Parathyroid adenoma (tissue), 2 donors: ENCODE results near the gene EVPL.

Experiments
- H2AFZ ChIP-seq: fragments of 300-600 bp; sonication (generic); one replicate; pipeline ENCODE4 v1.7.0; 2017; ENCODE audit warnings: antibody characterized with exemption, mild to moderate bottlenecking
- H3K27ac ChIP-seq: fragments of 300-600 bp; sonication (generic); one replicate; pipeline ENCODE4 v1.7.0; 2017
- H3K27me3 ChIP-seq: fragments of 300-600 bp; sonication (generic); one replicate; pipeline ENCODE4 v1.7.0; 2017; ENCODE audit warnings: low read length; ENCODE audit not compliant: control insufficient read depth, insufficient read depth
- H3K36me3 ChIP-seq: fragments of 300-600 bp; sonication (generic); one replicate; pipeline ENCODE4 v1.7.0; 2017; ENCODE audit warnings: low read length; ENCODE audit not compliant: control insufficient read depth, insufficient read depth
- H3K4me1 ChIP-seq: fragments of 300-600 bp; sonication (generic); one replicate; pipeline ENCODE4 v1.7.0; 2017; ENCODE audit warnings: control low read depth
- H3K4me2 ChIP-seq: fragments of 300-600 bp; sonication (generic); one replicate; pipeline ENCODE4 v1.7.0; 2017; ENCODE audit warnings: low read length
- H3K4me3 ChIP-seq: fragments of 300-600 bp; sonication (generic); one replicate; pipeline ENCODE4 v1.7.0; 2017; ENCODE audit warnings: low read depth, low read length
- H3K79me2 ChIP-seq: fragments of 300-600 bp; sonication (generic); one replicate; pipeline ENCODE4 v1.7.0; 2017; ENCODE audit warnings: control low read depth
- H3K9ac ChIP-seq: fragments of 300-600 bp; sonication (generic); one replicate; pipeline ENCODE4 v1.7.0; 2017; ENCODE audit warnings: mild to moderate bottlenecking
- H3K9me3 ChIP-seq: fragments of 300-600 bp; sonication (generic); one replicate; pipeline ENCODE4 v1.7.0; 2017; ENCODE audit warnings: low read length; ENCODE audit not compliant: control insufficient read depth
- TF ChIP-seq, protein P1 (sequence below): fragments of 300-600 bp; sonication (generic); IDR thresholded peaks from one replicate; pipeline ENCODE4 v1.7.0; 2017; ENCODE audit warnings: antibody characterized with exemption, mild to moderate bottlenecking
- donor health status: primary hyperparathyroidism.

EVPL gene

DNA sequence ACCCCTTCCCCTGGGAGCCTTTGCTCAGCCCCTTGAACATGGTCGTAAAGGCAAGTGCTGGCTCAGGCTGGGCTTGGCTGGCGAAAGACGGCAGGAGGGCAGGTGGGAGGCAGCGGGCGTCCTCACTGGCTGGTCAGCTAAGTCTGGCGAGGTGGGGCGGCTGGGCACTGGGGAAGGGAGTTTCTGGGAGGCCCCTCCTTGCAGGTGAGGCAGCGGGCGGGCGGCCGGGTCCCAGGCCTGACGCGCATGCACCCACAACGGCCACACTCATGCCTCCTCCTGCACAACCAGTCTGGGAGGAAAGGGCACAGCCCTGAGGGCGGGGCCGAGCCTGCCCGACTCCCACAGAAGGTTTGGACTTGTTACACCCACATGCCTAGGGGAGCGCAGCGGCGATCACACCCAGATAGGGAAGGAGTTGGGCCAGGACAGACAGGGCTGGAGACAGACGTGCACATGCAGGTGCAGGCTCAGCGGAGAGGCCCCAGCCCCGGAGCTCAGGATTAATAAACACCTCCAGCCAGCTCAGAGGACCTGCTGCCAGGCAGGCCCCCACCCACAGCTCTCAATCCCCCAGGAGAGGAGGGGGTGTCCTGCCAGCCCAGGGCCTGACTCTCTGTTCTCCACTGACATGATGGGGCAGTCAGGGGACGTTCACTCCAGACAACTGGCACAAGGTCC, at the start of gene EVPL:
TSS of gene EVPL (minus strand) at position 148 of the 681 bp plus-strand sequence. CDS start at position 40, 108 bp downstream.
- H3K27ac ChIP-seq = peak within 1 kb of the TSS; percentile 74
- peaks cover 14% of the 10 kb centered on the region for H3K4me1 ChIP-seq
- no peaks in the 10 kb centered on the region for H3K79me2 ChIP-seq
- H3K9me3 ChIP-seq = no peaks in the 10 kb centered on the region
- no peaks in the 10 kb centered on the region for H3K36me3 ChIP-seq
- H3K9ac ChIP-seq = peak within 1 kb of the TSS; percentile 54
- H3K4me3 ChIP-seq = peak within 1 kb of the TSS; percentile 47
- H3K27me3 ChIP-seq = no peaks in the 10 kb centered on the region
- peak within 1 kb of the TSS; percentile 84 for H3K4me2 ChIP-seq
- peak within 1 kb of the TSS; percentile 69 for H2AFZ ChIP-seq
- TF ChIP-seq, protein P1, sequence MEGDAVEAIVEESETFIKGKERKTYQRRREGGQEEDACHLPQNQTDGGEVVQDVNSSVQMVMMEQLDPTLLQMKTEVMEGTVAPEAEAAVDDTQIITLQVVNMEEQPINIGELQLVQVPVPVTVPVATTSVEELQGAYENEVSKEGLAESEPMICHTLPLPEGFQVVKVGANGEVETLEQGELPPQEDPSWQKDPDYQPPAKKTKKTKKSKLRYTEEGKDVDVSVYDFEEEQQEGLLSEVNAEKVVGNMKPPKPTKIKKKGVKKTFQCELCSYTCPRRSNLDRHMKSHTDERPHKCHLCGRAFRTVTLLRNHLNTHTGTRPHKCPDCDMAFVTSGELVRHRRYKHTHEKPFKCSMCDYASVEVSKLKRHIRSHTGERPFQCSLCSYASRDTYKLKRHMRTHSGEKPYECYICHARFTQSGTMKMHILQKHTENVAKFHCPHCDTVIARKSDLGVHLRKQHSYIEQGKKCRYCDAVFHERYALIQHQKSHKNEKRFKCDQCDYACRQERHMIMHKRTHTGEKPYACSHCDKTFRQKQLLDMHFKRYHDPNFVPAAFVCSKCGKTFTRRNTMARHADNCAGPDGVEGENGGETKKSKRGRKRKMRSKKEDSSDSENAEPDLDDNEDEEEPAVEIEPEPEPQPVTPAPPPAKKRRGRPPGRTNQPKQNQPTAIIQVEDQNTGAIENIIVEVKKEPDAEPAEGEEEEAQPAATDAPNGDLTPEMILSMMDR = peak; percentile 4

DNA sequence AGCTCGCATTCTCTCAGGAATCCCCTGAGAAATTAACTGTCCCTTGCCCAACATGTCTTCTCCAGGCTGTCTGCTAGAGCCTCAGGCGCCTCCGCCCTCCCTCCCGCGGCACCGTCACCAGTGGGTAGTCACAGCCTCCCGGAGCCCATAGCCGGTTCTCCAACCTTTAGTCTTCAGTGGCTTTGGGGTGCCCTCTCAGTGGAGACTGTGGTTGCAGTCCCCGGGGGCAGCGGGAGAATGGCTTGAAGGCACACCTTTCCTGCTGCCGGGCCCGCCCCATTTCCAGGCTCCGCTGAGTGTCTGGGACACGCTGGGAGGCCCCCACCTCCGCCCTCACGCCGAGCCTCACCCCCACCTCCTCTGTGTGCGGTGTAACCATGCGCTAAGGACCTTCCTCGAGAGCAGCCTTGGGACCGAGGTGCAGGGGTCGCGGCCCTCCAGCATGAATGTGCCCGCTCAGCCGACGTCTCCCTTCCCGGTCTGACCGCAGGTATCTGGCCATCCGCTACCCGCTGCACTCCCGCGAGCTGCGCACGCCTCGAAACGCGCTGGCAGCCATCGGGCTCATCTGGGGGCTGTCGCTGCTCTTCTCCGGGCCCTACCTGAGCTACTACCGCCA, 49.1 kb upstream of the EVPL start:
- Histone ChIP-seq H2AFZ (peak overlapping the region; percentile 17), H3K4me1 (peaks cover 42% of the 10 kb centered on the region), H3K4me2 (peak overlapping the region; percentile 35), H3K9me3 (no peaks in the 10 kb centered on the region), H3K79me2 (peaks cover 9% of the 10 kb centered on the region), H3K27ac (no peak overlapping the region), H3K4me3 (no peak overlapping the region), H3K9ac (no peak overlapping the region), H3K36me3 (no peaks in the 10 kb centered on the region), H3K27me3 (peaks cover 3% of the 10 kb centered on the region)
- TF ChIP-seq, protein P1 = no peak

DNA sequence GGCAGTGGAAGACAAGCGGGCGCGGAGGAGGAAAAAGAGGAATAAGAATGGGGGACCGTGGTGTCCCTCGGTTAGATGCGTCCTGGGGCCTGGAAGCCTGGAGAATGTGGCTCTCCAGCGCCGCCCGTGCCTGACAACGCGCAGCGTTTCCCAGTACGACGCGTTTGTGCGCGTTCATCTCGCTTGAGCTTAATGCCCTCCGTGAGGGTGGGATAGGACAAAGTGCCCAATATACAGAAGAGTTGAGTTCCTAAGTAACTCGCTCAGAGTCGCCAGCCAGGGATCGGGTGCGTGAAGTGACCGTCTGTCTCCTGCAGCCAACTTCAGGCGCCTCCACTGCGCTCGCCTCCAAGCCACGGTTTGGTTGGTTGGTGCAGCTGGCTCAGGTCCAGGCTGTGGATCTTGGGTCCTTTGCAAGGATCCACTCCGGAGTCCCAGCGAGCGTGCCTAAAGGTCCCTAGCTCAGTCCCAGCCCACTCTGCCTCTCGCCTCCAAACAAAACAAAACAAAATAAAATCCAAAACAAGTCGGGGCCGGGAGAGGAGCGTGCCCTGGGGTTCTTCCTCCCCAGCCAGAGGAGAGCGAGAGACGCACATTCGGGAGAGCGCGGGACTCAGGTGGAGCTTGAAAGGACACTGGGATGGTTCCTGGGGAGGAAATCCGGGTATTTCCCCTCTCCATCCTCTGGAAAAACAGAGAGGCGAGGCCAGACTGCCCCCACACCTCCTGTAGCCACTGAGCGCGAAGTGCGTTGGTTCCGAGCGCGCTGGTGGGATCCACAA, 48.4 kb upstream of the EVPL start:
- peaks cover 40% of the 10 kb centered on the region for H3K4me1 ChIP-seq
- H3K27ac ChIP-seq = no peak overlapping the region

DNA sequence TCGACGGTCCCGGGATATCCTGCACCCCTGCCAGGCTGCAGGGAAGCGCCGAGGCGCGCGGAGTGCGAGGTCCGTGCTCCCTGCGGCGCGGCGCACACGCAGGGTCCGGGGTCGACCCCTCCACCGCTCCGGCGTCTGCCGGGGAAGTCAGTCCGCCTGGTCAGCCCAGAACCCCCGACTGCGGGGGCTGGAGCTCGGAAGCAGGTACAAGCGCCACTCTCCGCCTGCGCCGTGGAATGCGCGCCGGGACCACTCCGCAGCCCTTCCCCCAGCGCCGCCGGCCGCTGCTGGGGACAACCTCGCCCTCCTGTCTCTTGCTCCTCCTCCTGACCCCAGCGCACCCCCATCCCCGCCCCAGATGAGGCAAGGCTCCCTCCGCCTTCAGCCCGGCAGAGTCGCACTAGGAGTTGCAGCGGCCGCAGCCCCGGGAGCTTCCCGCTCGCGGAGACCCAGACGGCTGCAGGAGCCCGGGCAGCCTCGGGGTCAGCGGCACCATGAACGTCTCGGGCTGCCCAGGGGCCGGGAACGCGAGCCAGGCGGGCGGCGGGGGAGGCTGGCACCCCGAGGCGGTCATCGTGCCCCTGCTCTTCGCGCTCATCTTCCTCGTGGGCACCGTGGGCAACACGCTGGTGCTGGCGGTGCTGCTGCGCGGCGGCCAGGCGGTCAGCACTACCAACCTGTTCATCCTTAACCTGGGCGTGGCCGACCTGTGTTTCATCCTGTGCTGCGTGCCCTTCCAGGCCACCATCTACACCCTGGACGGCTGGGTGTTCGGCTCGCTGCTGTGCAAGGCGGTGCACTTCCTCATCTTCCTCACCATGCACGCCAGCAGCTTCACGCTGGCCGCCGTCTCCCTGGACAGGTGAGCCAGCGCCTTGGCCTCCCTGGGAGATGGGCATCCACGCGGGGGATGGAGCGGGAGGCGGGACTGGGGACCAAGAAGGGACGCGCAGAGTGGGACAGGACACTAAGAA, 47.6 kb upstream of the EVPL start, which contains the start of gene GALR2:
TSS of gene GALR2 (plus strand) at position 392 of the 974 bp plus-strand sequence. CDS start at position 495, 103 bp downstream.
- Histone ChIP-seq H3K4me3 (no peak within 1 kb of the TSS), H3K27ac (no peak within 1 kb of the TSS), H3K27me3 (peaks cover 3% of the 10 kb centered on the region)

More for the DNA sequence above, 48.4 kb upstream of the EVPL start:
- Histone ChIP-seq H3K9me3 (no peaks in the 10 kb centered on the region), H3K4me2 (peak overlapping the region; percentile 11), H2AFZ (no peak overlapping the region), H3K79me2 (peaks cover 10% of the 10 kb centered on the region), H3K9ac (no peak overlapping the region), H3K27me3 (peaks cover 3% of the 10 kb centered on the region), H3K36me3 (no peaks in the 10 kb centered on the region), H3K4me3 (no peak overlapping the region)
- TF ChIP-seq, protein P1 = no peak

More for the DNA sequence above, 47.6 kb upstream of the EVPL start, which contains the start of gene GALR2:
- H3K79me2 ChIP-seq = peaks cover 15% of the 10 kb centered on the region
- H3K4me1 ChIP-seq = peaks cover 36% of the 10 kb centered on the region
- H3K36me3 ChIP-seq = no peaks in the 10 kb centered on the region
- peak within 1 kb of the TSS; percentile 12 for H2AFZ ChIP-seq
- TF ChIP-seq, protein P1 = no peak
- H3K9me3 ChIP-seq = no peaks in the 10 kb centered on the region
- peak within 1 kb of the TSS; percentile 11 for H3K4me2 ChIP-seq
- no peak within 1 kb of the TSS for H3K9ac ChIP-seq
